ENCODE results near the gene TBC1D13.

TBC1D13 gene, protein sequence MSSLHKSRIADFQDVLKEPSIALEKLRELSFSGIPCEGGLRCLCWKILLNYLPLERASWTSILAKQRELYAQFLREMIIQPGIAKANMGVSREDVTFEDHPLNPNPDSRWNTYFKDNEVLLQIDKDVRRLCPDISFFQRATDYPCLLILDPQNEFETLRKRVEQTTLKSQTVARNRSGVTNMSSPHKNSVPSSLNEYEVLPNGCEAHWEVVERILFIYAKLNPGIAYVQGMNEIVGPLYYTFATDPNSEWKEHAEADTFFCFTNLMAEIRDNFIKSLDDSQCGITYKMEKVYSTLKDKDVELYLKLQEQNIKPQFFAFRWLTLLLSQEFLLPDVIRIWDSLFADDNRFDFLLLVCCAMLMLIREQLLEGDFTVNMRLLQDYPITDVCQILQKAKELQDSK

DNA sequence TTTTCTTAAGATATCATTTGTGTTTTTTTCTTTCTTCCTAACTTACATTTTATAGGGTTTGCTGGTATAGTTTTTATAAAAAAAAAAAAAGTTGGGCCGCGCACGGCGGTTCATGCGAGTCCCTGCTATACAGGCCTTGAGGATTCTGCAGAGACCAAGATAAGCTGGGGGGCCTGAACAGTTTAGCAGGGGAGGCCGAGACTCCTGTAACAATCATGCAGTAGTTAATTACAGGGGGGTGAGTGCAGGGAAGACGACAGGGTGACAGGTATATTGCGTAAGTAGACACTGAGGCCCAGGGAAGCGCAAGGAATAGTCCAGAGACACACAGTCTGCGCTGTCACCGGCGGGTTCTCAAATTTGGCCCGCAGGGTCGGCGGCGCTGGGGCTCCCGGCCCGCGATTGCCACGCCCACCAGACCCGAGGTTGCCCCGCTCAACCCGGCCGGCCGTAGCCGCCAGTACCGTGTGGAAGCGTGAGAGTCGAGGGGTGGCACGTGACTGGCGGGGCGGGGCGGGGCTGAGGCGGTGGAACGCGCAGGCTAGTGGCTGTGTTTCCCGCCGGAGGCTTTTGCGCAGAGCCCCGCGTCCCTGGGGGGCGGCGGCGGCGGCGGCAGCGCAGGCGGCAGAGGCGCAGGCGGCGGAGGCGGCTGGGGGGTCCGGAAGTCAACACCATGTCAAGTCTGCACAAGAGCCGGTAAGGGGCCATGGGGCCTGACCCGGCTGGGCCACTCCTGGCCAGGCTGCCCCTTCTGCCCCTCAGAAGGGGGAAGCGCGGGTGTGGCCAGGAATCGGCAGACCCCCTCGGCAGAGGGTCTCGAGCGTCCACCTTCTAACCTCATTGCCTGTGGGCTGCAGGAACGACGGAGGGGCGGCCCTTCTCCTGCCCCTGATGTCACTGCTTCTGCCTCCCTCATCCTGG lies at the start of gene TBC1D13:
TBC1D13 (plus strand) TSS at position 573 of the 921 bp plus-strand sequence; CDS start at position 674, 101 bp downstream.
- peak; percentile 92 to 99 for DNase-seq (ENCODE audit: low read depth in 1 of 2, low spot score in 1 of 2)
- in situ Hi-C loops (cut with HindIII; ENCODE audit: low pct_unique_long_range_greater_than_20kb, low sequenced_read_pairs): no loop called here
- no peak for TF ChIP-seq JUND (IDR thresholded peaks at IDR 0.05; ENCODE audit: low read depth)

DNA sequence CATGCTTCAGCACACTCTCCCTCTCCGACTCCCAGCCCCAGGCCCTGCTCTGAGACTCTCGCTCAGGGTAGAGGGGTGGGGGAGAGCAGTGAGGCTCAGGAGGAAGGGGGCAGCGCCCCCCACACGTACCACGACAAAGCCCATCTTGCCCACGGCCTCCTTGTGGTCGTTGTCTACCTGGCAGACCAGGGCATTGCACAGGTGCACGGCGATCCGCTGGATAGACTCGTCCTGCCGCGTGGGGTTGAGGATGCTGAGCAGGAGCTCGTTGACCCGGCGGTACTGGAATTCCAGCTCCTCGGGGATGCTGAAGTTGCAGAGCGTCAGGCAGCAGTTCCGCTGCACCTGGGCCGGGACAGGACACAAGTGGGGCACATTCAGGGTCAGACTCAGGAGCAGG lies 44.7 kb upstream of the TBC1D13 start:
- TF ChIP-seq JUND (IDR thresholded peaks at IDR 0.05; ENCODE audit: low read depth): no peak
- peak in 1 of 2 experiments; percentile 24 for DNase-seq (ENCODE audit: low read depth in 1 of 2, low spot score in 1 of 2)
- in situ Hi-C loops (cut with HindIII; ENCODE audit: low pct_unique_long_range_greater_than_20kb, low sequenced_read_pairs): no loop called here

DNA sequence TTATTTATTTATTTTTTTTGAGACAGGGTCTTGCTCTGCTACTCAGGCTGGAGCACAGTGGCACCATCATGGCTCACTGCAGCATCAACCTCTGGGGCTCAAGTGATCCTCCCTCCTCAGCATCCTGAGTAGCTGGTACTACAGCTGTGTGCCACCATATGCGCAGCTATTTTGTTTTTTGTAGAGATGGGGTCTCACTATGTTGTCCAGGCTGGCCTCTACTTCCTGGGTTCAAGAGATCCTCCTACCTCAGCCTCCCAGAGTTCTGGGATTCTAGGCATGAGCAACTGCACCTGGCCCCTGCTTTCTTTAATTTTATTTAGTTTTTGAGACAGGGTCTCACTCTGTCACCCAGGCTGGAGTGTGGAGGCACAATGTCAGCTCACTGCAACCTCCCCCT lies 43.6 kb upstream of the TBC1D13 start:
- in situ Hi-C loops (cut with HindIII; ENCODE audit: low pct_unique_long_range_greater_than_20kb, low sequenced_read_pairs): no loop called here
- no peak for TF ChIP-seq JUND (IDR thresholded peaks at IDR 0.05; ENCODE audit: low read depth)
- DNase-seq (ENCODE audit: low read depth in 1 of 2, low spot score in 1 of 2): no peak

DNA sequence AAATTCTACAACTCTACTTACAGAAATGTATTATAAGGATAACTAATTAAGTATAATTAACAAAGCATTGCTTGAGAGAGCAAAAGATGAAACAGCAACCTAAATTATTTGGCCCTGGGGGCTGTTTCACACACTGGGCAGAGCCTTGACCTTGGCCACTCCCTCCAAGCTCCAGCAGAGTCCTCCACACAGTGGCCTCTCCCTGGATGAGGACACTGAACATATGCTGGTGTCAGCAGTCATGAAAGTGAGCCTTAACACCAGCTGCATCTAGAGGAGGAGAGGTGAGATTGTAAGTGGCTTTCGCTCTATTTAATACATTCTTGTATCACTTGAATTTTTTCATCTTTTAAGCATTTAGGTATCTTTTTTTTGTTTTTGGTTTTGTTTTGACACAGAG lies 39.8 kb upstream of the TBC1D13 start:
- DNase-seq (ENCODE audit: low read depth in 1 of 2, low spot score in 1 of 2): no peak
- no peak for TF ChIP-seq JUND (IDR thresholded peaks at IDR 0.05; ENCODE audit: low read depth)
- in situ Hi-C loops (cut with HindIII; ENCODE audit: low pct_unique_long_range_greater_than_20kb, low sequenced_read_pairs): no loop called here

DNA sequence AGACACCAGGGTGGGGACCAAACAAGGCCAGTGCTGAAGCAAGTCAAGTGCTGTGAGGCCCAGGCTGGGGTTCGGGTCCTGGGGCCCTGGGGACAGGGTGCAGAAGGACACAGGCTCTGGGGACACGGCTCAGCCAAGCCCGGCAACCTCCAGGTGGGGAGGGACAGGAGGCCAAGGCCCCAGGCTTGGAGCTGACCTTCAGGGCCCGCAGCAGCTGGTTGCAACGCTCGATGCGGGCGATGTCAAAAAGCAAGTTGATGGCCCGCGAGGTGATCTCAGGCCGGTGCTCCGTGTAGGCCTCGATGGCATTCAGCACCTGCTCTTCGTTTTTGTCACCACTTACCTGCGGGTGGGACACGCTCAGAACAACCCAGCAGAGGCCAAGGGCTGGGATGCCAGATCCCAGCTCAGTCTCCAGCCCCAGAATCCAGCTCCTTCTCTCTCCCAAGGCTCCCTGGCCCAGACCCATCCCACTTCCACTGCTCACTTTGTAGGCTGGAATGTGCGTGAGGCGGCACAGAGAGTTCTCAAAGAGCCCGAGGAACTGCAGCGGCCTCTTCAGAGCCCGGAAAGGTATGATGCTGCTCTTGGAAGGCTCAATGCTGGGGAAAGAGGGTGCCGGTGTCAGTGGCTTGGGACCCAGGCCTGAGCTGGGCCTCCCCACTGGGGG lies 36.0 kb upstream of the TBC1D13 start:
- in situ Hi-C loops (cut with HindIII; ENCODE audit: low pct_unique_long_range_greater_than_20kb, low sequenced_read_pairs): no loop called here
- TF ChIP-seq JUND (IDR thresholded peaks at IDR 0.05; ENCODE audit: low read depth): no peak
- no peak for DNase-seq (ENCODE audit: low read depth in 1 of 2, low spot score in 1 of 2)

DNA sequence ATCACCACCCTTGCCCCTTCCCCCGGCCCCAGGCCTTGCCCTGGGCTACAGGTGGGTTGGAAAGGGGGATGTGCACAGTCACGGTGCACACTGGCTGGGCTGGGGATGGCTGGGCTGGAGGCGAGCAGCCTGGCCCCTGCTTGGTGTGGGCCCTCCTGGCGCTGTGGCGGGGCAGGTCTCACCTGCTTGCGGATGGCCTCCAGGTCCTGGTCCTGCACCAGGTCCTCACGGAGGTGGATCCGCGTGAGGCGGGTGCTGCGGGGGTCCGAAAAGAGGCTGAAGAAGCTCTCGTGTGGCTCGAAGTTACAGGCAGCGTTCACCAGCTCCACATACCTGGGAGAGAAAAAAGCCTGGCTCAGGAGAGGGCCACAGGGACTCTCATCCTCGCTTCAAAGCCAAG lies 33.4 kb upstream of the TBC1D13 start:
- no peak for DNase-seq (ENCODE audit: low read depth in 1 of 2, low spot score in 1 of 2)
- in situ Hi-C loops (cut with HindIII; ENCODE audit: low pct_unique_long_range_greater_than_20kb, low sequenced_read_pairs): no loop called here
- no peak for TF ChIP-seq JUND (IDR thresholded peaks at IDR 0.05; ENCODE audit: low read depth)

DNA sequence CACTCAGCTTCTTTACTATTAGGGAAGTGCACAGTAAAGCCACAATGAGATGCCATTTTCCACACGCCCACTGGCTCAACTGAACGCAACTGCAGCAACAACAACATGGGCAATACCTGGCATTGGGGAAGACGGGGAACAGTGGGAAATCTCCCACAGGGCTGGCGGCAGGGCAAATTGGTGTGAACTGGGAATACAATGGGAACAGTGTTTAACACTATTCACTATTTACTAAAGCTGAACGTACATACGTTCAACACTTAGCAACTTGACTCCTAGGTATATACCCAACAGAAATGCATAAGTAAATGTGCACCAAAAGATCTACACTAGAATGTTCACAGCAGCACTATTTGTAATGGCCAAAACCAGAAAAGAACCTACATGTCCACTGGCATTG lies 29.5 kb upstream of the TBC1D13 start:
- no peak for DNase-seq (ENCODE audit: low read depth in 1 of 2, low spot score in 1 of 2)
- no peak for TF ChIP-seq JUND (IDR thresholded peaks at IDR 0.05; ENCODE audit: low read depth)

DNA sequence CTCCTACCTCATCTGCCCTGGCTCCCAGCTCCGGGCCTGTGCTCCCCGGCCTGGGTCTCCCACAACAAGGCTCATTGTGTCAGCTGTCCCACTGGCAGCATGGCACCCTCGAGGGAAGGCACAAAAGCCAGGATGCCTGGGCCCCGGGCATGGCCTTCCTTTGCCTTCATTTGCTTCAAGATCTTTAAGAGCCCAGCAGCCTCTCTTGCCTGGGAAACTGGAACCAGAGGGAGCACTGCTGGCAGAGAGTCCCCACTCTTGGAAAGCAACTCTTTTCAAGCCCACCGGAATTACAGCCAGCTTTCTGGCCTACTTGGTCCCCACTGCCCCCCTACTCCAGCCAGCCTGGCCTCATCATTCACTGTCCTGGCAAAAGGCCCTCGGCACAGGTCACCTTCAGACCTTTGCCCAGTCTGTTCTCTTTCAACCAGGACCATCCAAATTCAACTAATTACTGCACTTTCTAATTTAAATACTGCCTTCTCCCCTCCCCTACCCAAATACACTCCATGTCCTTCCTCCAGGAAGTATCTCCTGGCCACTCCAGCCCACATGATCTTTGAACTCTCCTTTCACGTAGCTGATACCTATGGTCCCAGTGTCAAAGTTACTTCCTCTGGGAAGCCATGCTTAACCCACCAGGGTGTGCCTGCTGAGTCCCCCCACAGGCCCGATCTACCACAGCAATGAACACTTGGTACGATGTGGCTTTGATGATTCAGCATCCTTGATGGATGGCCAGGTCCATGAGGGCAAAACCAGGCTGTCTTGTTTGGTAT lies 24.2 kb upstream of the TBC1D13 start:
- no peak for TF ChIP-seq JUND (IDR thresholded peaks at IDR 0.05; ENCODE audit: low read depth)
- in situ Hi-C loops (cut with HindIII; ENCODE audit: low pct_unique_long_range_greater_than_20kb, low sequenced_read_pairs): no loop called here
- DNase-seq (ENCODE audit: low read depth in 1 of 2, low spot score in 1 of 2): no peak

More for the DNA sequence above, 29.5 kb upstream of the TBC1D13 start:
- in situ Hi-C loops (cut with HindIII; ENCODE audit: low pct_unique_long_range_greater_than_20kb, low sequenced_read_pairs): no loop called here

DNA sequence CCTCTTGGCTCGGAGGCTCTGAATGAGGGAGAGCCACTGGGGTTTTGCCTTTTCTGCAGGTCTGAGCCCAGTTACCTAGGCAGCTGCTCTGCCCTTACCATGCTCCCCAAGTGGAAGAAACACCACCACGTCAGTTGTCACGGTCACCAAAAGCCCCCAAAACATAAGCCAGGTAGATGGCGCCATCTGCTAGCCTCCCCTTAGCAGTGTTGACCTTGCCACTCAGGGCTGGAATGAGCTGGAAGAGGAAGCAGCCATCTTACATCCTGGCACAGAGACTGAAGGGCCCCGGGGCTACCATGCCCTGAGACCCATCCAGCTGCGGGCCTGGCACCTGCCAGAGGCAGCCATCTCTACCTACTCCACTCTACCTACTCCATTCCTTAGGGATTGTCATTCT lies 22.7 kb upstream of the TBC1D13 start:
- no peak for DNase-seq (ENCODE audit: low read depth in 1 of 2, low spot score in 1 of 2)
- no peak for TF ChIP-seq JUND (IDR thresholded peaks at IDR 0.05; ENCODE audit: low read depth)
- in situ Hi-C loops (cut with HindIII; ENCODE audit: low pct_unique_long_range_greater_than_20kb, low sequenced_read_pairs): no loop called here

DNA sequence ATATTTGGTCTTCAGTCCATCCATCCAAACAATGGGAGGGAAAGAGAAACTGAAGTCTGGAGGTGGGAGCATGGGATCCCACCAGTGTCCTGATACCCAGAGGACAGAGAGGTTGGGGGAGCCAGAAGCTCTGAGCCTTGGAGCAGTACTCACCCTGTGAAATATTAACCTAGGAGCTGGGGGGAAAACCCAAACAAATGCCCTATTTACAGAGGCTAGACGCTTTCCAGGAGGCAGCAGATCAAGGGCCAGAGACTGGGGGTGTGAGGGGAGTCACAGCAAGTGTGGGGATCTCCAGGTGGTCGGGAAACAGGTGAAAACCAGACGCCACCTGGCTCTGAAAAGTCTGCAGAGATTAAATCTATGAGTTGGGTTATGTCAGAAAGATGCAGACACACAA lies 21.6 kb upstream of the TBC1D13 start:
- DNase-seq (ENCODE audit: low read depth in 1 of 2, low spot score in 1 of 2): no peak
- in situ Hi-C loops (cut with HindIII; ENCODE audit: low pct_unique_long_range_greater_than_20kb, low sequenced_read_pairs): no loop called here
- no peak for TF ChIP-seq JUND (IDR thresholded peaks at IDR 0.05; ENCODE audit: low read depth)

DNA sequence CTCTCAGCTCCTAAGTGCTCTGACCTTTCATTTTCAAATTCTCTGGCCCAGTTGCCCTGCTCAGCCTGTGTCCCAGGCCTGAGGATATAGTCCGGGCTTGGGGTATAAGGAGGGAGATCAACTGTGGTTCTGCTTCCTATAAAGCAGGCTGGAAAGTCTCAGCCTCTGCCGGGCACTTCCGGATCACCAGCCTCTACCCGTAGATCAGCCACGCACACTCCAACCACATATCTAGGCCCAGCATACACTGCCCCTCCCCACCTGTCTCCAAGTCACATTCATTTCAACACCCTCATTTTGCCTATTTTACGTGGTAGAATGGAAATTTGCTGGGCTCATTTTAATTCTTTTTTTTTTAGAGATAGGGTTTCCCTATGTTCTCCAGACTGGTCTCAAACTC lies 18.4 kb upstream of the TBC1D13 start:
- no peak for TF ChIP-seq JUND (IDR thresholded peaks at IDR 0.05; ENCODE audit: low read depth)
- no peak for DNase-seq (ENCODE audit: low read depth in 1 of 2, low spot score in 1 of 2)
- in situ Hi-C loops (cut with HindIII; ENCODE audit: low pct_unique_long_range_greater_than_20kb, low sequenced_read_pairs): no loop called here

Measured in T47D (cell line).